GM15510 (cell line): Measurements from ENCODE around the gene SLC9A9.

Experiments used
- POLR2A ChIP-seq: IDR thresholded peaks from 3 replicates; pipeline ENCODE4 v1.6.1; 2011; ENCODE audit warnings: borderline replicate concordance; ENCODE audit not compliant: insufficient read length; ENCODE audit errors: extremely low read depth

The SLC9A9 gene

GRCh38 chr3:143754090-143754489 lies 94.2 kb downstream of the SLC9A9 start:
- no peak for TF ChIP-seq POLR2A

GRCh38 chr3:143753456-143753855 lies 94.8 kb downstream of the SLC9A9 start:
- TF ChIP-seq POLR2A = no peak

- no peak for TF ChIP-seq POLR2A
Measured at GRCh38 chr3:143753006-143753405, 95.3 kb downstream of the SLC9A9 start.

GRCh38 chr3:143751643-143752178 lies 96.6 kb downstream of the SLC9A9 start:
- TF ChIP-seq POLR2A = no peak

- no peak for TF ChIP-seq POLR2A
Measured at GRCh38 chr3:143750841-143751240, 97.4 kb downstream of the SLC9A9 start.

- no peak for TF ChIP-seq POLR2A
Measured at GRCh38 chr3:143749926-143750325, 98.3 kb downstream of the SLC9A9 start.

GRCh38 chr3:143737065-143737464 lies 111.2 kb downstream of the SLC9A9 start:
- no peak for TF ChIP-seq POLR2A

- TF ChIP-seq POLR2A = no peak
Measured at GRCh38 chr3:143736205-143736997, 111.9 kb downstream of the SLC9A9 start.

- no peak for TF ChIP-seq POLR2A
Measured at GRCh38 chr3:143731776-143732175, 116.5 kb downstream of the SLC9A9 start.

- no peak for TF ChIP-seq POLR2A
Measured at GRCh38 chr3:143731320-143731719, 116.9 kb downstream of the SLC9A9 start.

- no peak for TF ChIP-seq POLR2A
Measured at GRCh38 chr3:143727391-143727790, 120.9 kb downstream of the SLC9A9 start.

GRCh38 chr3:143726727-143727126 lies 121.5 kb downstream of the SLC9A9 start:
- TF ChIP-seq POLR2A = no peak

GRCh38 chr3:143720381-143720780 lies 127.9 kb downstream of the SLC9A9 start:
- TF ChIP-seq POLR2A = no peak

GRCh38 chr3:143718463-143718862 lies 129.8 kb downstream of the SLC9A9 start:
- no peak for TF ChIP-seq POLR2A

- TF ChIP-seq POLR2A = no peak
Measured at GRCh38 chr3:143716731-143717130, 131.5 kb downstream of the SLC9A9 start.

- no peak for TF ChIP-seq POLR2A
Measured at GRCh38 chr3:143712522-143712921, 135.7 kb downstream of the SLC9A9 start.
